Measurements from ENCODE around the gene RAB5B. TPM values are rescaled to one million over a fixed set of nuclear protein-coding genes. Genes with fewer than 3 reads are reported as not detected.

The RAB5B gene
- total and polyA plus RNA-seq, 2 donors (not counting 3 experiments of a cell fraction or from before 2014, with no cell fraction given), result 103 to 105 TPM

GRCh38 chr12:55996201-55996714, 22.4 kb downstream of the RAB5B start:
- peaks cover 10% of the 10 kb centered on the region for H3K4me1 ChIP-seq (ENCODE audit: control insufficient read depth, extremely low read depth, insufficient read depth, low read length)
- no peak overlapping the region for H2AFZ ChIP-seq (ENCODE audit: low read depth, low read length)
- ChIA-PET POLR2A (interaction anchor here (0.7 to 2.2 kb wide), 3 partner anchors 22 to 33 kb away, joined by 4 to 9 read pairs (median 8); partner anchors contain the start of gene RAB5B), CTCF (interaction anchor here (0.8 to 7.7 kb wide), 31 partner anchors 9 to 257 kb away, joined by 3 to 295 read pairs (median 6); partner anchors contain the start of genes DGKA, ERBB3, ORMDL2 and PA2G4)
- H3K9me3 ChIP-seq (replicated peaks; ENCODE audit: control insufficient read depth, insufficient read depth, low read length), result no peaks in the 10 kb centered on the region
- peak; percentile 72 for DNase-seq (ENCODE audit: low read depth, low spot score)
- no peaks in the 10 kb centered on the region for H4K20me1 ChIP-seq (replicated peaks; ENCODE audit: control insufficient read depth, extremely low read depth, insufficient read depth, low read length)
- H3K27ac ChIP-seq (ENCODE audit: insufficient read depth, low read depth, low read length), result no peak overlapping the region
- H3K9me1 ChIP-seq (replicated peaks; ENCODE audit: control insufficient read depth, extremely low read depth, insufficient read depth, low read length), result no peaks in the 10 kb centered on the region
- H3K36me3 ChIP-seq (ENCODE audit: control insufficient read depth in 2 of 2, extremely low read depth in 1 of 2, insufficient read depth in 2 of 2, low read length in 2 of 2), result peaks cover 8 to 18% of the 10 kb centered on the region in 2 experiments
- H3K4me2 ChIP-seq (ENCODE audit: insufficient read depth, low read length), result peak overlapping the region; percentile 74
- no peaks in the 10 kb centered on the region for H3K79me2 ChIP-seq (ENCODE audit: control insufficient read depth, insufficient read depth, low read length)
- no peak overlapping the region for H3K9ac ChIP-seq (replicated peaks; ENCODE audit: extremely low read depth, insufficient read depth, low read length)
- dilution Hi-C loops (cut with MboI; ENCODE audit: extremely low pct_ligation_motif_present, low sequenced_read_pairs) (no loop called here), intact Hi-C loops (cut with micrococcal nuclease) (loop anchor here (1.0 kb wide), 4 partner anchors 33 to 122 kb away; partner anchors contain the start of genes PA2G4 and ZC3H10)
- TF ChIP-seq MYC (IDR thresholded peaks at IDR 0.05; ENCODE audit: low read depth, low read length), result no peak
- TF ChIP-seq, protein P1, sequence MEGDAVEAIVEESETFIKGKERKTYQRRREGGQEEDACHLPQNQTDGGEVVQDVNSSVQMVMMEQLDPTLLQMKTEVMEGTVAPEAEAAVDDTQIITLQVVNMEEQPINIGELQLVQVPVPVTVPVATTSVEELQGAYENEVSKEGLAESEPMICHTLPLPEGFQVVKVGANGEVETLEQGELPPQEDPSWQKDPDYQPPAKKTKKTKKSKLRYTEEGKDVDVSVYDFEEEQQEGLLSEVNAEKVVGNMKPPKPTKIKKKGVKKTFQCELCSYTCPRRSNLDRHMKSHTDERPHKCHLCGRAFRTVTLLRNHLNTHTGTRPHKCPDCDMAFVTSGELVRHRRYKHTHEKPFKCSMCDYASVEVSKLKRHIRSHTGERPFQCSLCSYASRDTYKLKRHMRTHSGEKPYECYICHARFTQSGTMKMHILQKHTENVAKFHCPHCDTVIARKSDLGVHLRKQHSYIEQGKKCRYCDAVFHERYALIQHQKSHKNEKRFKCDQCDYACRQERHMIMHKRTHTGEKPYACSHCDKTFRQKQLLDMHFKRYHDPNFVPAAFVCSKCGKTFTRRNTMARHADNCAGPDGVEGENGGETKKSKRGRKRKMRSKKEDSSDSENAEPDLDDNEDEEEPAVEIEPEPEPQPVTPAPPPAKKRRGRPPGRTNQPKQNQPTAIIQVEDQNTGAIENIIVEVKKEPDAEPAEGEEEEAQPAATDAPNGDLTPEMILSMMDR (IDR thresholded peaks at IDR 0.05; ENCODE audit: extremely low read depth in 1 of 2, insufficient read depth in 1 of 2, low read depth in 1 of 2, low read length in 2 of 2), result peak; percentile 67 to 88
- H3K4me3 ChIP-seq (replicated peaks in 1 of 3; ENCODE audit: insufficient read depth in 1 of 3, low read depth in 1 of 3, low read length in 3 of 3), result peak overlapping the region; percentile 17 to 73 (median 40)
- no TSS peak for BruUV-seq (replicated peaks)
- H3K27me3 ChIP-seq (ENCODE audit: control insufficient read depth in 2 of 2, insufficient read depth in 2 of 2, low read length in 2 of 2), result no peaks in the 10 kb centered on the region
- no peak for FAIRE-seq

Data from endothelial cell of umbilical vein (primary cell).